GM23338 (cell line): ENCODE data around the gene NECAB3.

ENCODE experiments used
- CREB1 ChIP-seq: fragments of 250-450 bp; sonication (Bioruptor Pico); IDR thresholded peaks from 2 replicates; pipeline ENCODE4 v1.5.0; 2020; ENCODE audit warnings: low read depth, mild to moderate bottlenecking, moderate library complexity
- CTCF ChIP-seq, 2 experiments: fragments of 200-600 bp in 1 of 2; sonication (generic) in 1 of 2; conservative IDR thresholded peaks; 2 replicates each; pipeline versions ENCODE4 v1.5.1 to v1.6.1; 2016 to 2017; ENCODE audit warnings: antibody characterized with exemption in 2 of 2, low read depth in 2 of 2, mild to moderate bottlenecking in 2 of 2, moderate library complexity in 1 of 2
- ETS1 ChIP-seq: IDR thresholded peaks from 2 replicates; pipeline ENCODE4 v1.6.1; 2016; ENCODE audit warnings: antibody characterized with exemption
- EZH2 ChIP-seq: fragments of 200-600 bp; sonication (generic); IDR thresholded peaks from one replicate; pipeline ENCODE4 v1.8.0; 2017; ENCODE audit warnings: antibody characterized with exemption, mild to moderate bottlenecking, low read depth; ENCODE audit not compliant: unreplicated experiment
- EZH2phosphoT487 ChIP-seq: fragments of 200-600 bp; sonication (generic); IDR thresholded peaks from one replicate; pipeline ENCODE4 v1.8.1; 2018; ENCODE audit warnings: antibody characterized with exemption; ENCODE audit not compliant: unreplicated experiment
- JUNB ChIP-seq: IDR thresholded peaks from one replicate; pipeline ENCODE4 v1.6.1; 2016; ENCODE audit warnings: antibody characterized with exemption; ENCODE audit not compliant: unreplicated experiment
- NANOG ChIP-seq: IDR thresholded peaks from 2 replicates; pipeline ENCODE4 v1.6.1; 2016; ENCODE audit warnings: antibody characterized with exemption, borderline replicate concordance
- POLR2AphosphoS5 ChIP-seq: IDR thresholded peaks from 2 replicates; pipeline ENCODE4 v1.6.1; 2016; ENCODE audit warnings: antibody characterized with exemption, low read depth
- REST ChIP-seq: IDR thresholded peaks from one replicate; pipeline ENCODE4 v1.6.1; 2018; ENCODE audit warnings: antibody characterized with exemption; ENCODE audit not compliant: unreplicated experiment
- ZNF114 ChIP-seq: fragments of 250-450 bp; sonication (Bioruptor Pico); IDR thresholded peaks from 2 replicates; pipeline ENCODE4 v1.5.0; 2020; ENCODE audit warnings: mild to moderate bottlenecking, moderate library complexity
- ZNF331 ChIP-seq: fragments of 250-450 bp; sonication (Bioruptor Pico); IDR thresholded peaks from 2 replicates; pipeline ENCODE4 v1.5.0; 2020; ENCODE audit warnings: low read depth, mild to moderate bottlenecking, moderate library complexity

GRCh38 chr20:33676121-33676520 lies 1.9 kb upstream of the NECAB3 start:
- no peak for TF ChIP-seq CTCF (conservative IDR thresholded peaks at IDR 0.05; ENCODE audit: low read depth in 2 of 2)
- TF ChIP-seq REST: no peak
- no peak for TF ChIP-seq POLR2AphosphoS5
- no peak for TF ChIP-seq CREB1 (CRISPR knock-in tag)
- no peak for TF ChIP-seq EZH2
- TF ChIP-seq ETS1: no peak
- TF ChIP-seq ZNF114 (CRISPR knock-in tag): no peak
- no peak for TF ChIP-seq ZNF331 (CRISPR knock-in tag)
- TF ChIP-seq EZH2phosphoT487: no peak
- TF ChIP-seq JUNB: no peak
- no peak for TF ChIP-seq NANOG
